Heart left ventricle (tissue), 13 donors: ENCODE data around the gene MICA.
"Not testable (repeated sequence)": the region's sequence is repeated elsewhere in the genome, so short reads cannot be mapped to it uniquely, and the experiment has no call there.

ENCODE experiments used
- CTCF ChIP-seq, 12 donors: fragments of 200-600 bp; sonication (generic) in 4 of 12; IDR thresholded peaks; one replicate each; pipeline versions ENCODE4 v1.5.0 to v1.8.0; 2018 to 2022; ENCODE audit warnings: antibody characterized with exemption in 12 of 12, mild to moderate bottlenecking in 5 of 12
- POLR2A ChIP-seq, 2 donors: fragments of 450-650 bp; IDR thresholded peaks; one replicate each; pipeline ENCODE4 v1.6.1; 2017; ENCODE audit warnings: antibody characterized with exemption in 2 of 2, mild to moderate bottlenecking in 2 of 2, moderate library complexity in 2 of 2
- donor health status: ischemic (EF 13 %, LVEDD 7.1; RV severe dilation, severe dysfunction).
- donor health status: DM: no; HTN: yes; CAD: no.
- donor health status: DM: no; HTN: no; CAD: no.
- donor health status: ischemic (EF 25% LVEDD 6.9; RV normal size, moderate dysfunction).
- donor health status: ischemic (EF 25% LVEDD 5.7; RV mildly dilated, moderate dysfunction).
- donor health status: ischemic (EF 35%, LVEDD 5.7; RV mildly dilated, moderate dysfunction).
- donor health status: nonischemic (EF 11% LVEDD 7.7; RV severe dilation, severe dysfunction).
- donor health status: DM: yes; HTN: yes; CAD: no.
- donor health status: PGD.
- donor health status: ischemic (EF 29% LVEDD 5.4; RV normal size, mild dysfunction).
- donor health status: nonischemic (EF 23%, LVEDD 6.1; RV moderate dilation, normal function).

- TF ChIP-seq CTCF, POLR2A (IDR thresholded peaks at IDR 0.05): not testable (repeated sequence)
These were observed 14.2 kb upstream of the MICA start for GRCh38 chr6:31388916-31389801.
